Smooth muscle cell (in vitro differentiated cells): Measurements from ENCODE around the gene C1orf167. TPM values are rescaled to one million over a fixed set of nuclear protein-coding genes. Genes with fewer than 3 reads are reported as not detected.

Source experiments
- DNase-seq: peaks from one replicate; lab custom pipeline; 2025; ENCODE audit not compliant: unreplicated experiment; lab: John Stamatoyannopoulos, UW
- H2AFZ ChIP-seq: fragments of 200-600 bp; sonication (generic); 2 replicates; pipeline ENCODE4 v1.6.0; 2016; ENCODE audit warnings: antibody characterized with exemption, low read depth, mild to moderate bottlenecking
- H3F3A ChIP-seq: fragments of 200-600 bp; sonication (generic); 2 replicates; pipeline ENCODE4 v1.6.0; 2017; ENCODE audit warnings: antibody characterized with exemption, low read depth
- H3K27ac ChIP-seq: fragments of 200-600 bp; sonication (generic); 2 replicates; pipeline ENCODE4 v1.5.1; 2016; ENCODE audit warnings: low read depth, mild to moderate bottlenecking
- H3K27me3 ChIP-seq: fragments of 200-600 bp; sonication (generic); 2 replicates; pipeline ENCODE4 v1.6.1; 2016; ENCODE audit warnings: low read depth, mild to moderate bottlenecking
- H3K36me3 ChIP-seq: fragments of 200-600 bp; sonication (generic); 2 replicates; pipeline ENCODE4 v1.5.1; 2016; ENCODE audit warnings: low read depth
- H3K4me1 ChIP-seq: fragments of 200-600 bp; sonication (generic); 2 replicates; pipeline ENCODE4 v1.5.1; 2016; ENCODE audit warnings: low read depth
- H3K4me2 ChIP-seq: fragments of 200-600 bp; sonication (generic); 2 replicates; pipeline ENCODE4 v1.6.0; 2016; ENCODE audit warnings: mild to moderate bottlenecking
- H3K4me3 ChIP-seq: fragments of 200-600 bp; sonication (generic); 2 replicates; pipeline ENCODE4 v1.5.1; 2016; ENCODE audit warnings: mild to moderate bottlenecking
- H3K79me2 ChIP-seq: fragments of 200-600 bp; sonication (generic); 2 replicates; pipeline ENCODE4 v1.6.0; 2016; ENCODE audit warnings: low read depth, mild to moderate bottlenecking
- H3K9ac ChIP-seq: fragments of 200-600 bp; sonication (generic); 2 replicates; pipeline ENCODE4 v1.6.0; 2016; ENCODE audit warnings: low read depth
- H3K9me3 ChIP-seq: fragments of 200-600 bp; sonication (generic); replicated peaks from 2 replicates; pipeline ENCODE4 v1.5.1; 2016; ENCODE audit warnings: low read depth
- H4K20me1 ChIP-seq: fragments of 200-600 bp; sonication (generic); 2 replicates; pipeline ENCODE4 v1.6.0; 2016; ENCODE audit warnings: low read depth
- CTCF ChIP-seq: fragments of 200-600 bp; sonication (generic); IDR thresholded peaks from 2 replicates; pipeline ENCODE4 v1.5.1; 2017; ENCODE audit warnings: borderline replicate concordance, mild to moderate bottlenecking, antibody characterized with exemption; ENCODE audit not compliant: insufficient read depth, poor library complexity, severe bottlenecking
- WGBS: methylation state at CpG from one replicate; pipeline ENCODE4 v1.1.7; 2016; ENCODE audit warnings: low lambda C conversion rate; 5-methylcytosine and 5-hydroxymethylcytosine counted together
- polyA plus RNA-seq: library from polyadenylated mRNA; unstranded; fragments of >200 nt; fragmentation: Nextera tagmentation; extraction: Ambion mirVana; gene quantifications from 2 replicates; pipeline ENCODE4 v1.2.1, GENCODE V29; 2016
- total RNA-seq: library from RNA; depleted of rRNA; stranded (reverse); fragments of >200 nt; gene quantifications from 2 replicates; pipeline ENCODE4 v1.2.3, GENCODE V29; 2014

The C1orf167 gene
- total and polyA plus RNA-seq, 2 experiments from 2014 or later = 0.70 TPM; not detected in 1

GRCh38 chr1:11792106-11792505 lies 30.1 kb downstream of the C1orf167 start:
- no peak for DNase-seq
- H3K4me1 ChIP-seq = peaks cover 6% of the 10 kb centered on the region
- no peaks in the 10 kb centered on the region for H3K9me3 ChIP-seq
- no peaks in the 10 kb centered on the region for H3K79me2 ChIP-seq
- WGBS = 75% methylated on average over 11 of the region's 11 CpGs
- TF ChIP-seq CTCF = no peak
- peak overlapping the region; percentile 1 for H3K4me2 ChIP-seq
- H2AFZ ChIP-seq = no peak overlapping the region
- no peaks in the 10 kb centered on the region for H4K20me1 ChIP-seq
- H3K27me3 ChIP-seq = no peaks in the 10 kb centered on the region
- peak overlapping the region; percentile 43 for H3K9ac ChIP-seq
- H3K4me3 ChIP-seq = no peak overlapping the region
- peak overlapping the region; percentile 71 for H3K27ac ChIP-seq
- no peaks in the 10 kb centered on the region for H3F3A ChIP-seq
- H3K36me3 ChIP-seq = no peaks in the 10 kb centered on the region

DNA sequence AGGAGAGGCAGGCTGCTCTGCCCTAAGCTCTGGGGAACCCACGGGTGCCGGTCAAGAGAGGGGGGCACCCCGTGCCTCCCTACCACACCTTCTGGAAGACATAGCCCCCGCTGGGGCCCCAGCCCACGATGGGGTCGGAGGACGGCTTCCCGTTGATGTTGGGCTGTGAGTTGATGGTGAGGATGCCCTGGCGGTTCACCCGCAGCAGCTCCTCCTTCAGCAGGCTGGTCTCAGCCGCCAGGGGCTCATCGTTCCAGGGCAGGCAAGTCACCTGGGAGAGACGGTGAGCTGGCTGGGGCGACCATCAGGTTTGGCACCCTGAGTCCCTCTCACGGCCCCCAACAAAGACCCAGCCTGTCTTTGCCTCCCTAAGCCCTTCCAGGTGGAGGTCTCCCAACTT lies 31.8 kb downstream of the C1orf167 start:
- no peak overlapping the region for H3K27ac ChIP-seq
- H3K36me3 ChIP-seq = no peaks in the 10 kb centered on the region
- H2AFZ ChIP-seq = no peak overlapping the region
- H3K79me2 ChIP-seq = no peaks in the 10 kb centered on the region
- whole genome bisulfite sequencing = 96% methylated on average over 15 of the region's 15 CpGs
- no peak for TF ChIP-seq CTCF
- no peaks in the 10 kb centered on the region for H3K9me3 ChIP-seq
- H3K4me1 ChIP-seq = peaks cover 2% of the 10 kb centered on the region
- no peaks in the 10 kb centered on the region for H4K20me1 ChIP-seq
- no peak overlapping the region for H3K4me2 ChIP-seq
- no peaks in the 10 kb centered on the region for H3K27me3 ChIP-seq
- no peak overlapping the region for H3K9ac ChIP-seq
- no peak overlapping the region for H3K4me3 ChIP-seq
- no peak for DNase-seq
- H3F3A ChIP-seq = no peaks in the 10 kb centered on the region

DNA sequence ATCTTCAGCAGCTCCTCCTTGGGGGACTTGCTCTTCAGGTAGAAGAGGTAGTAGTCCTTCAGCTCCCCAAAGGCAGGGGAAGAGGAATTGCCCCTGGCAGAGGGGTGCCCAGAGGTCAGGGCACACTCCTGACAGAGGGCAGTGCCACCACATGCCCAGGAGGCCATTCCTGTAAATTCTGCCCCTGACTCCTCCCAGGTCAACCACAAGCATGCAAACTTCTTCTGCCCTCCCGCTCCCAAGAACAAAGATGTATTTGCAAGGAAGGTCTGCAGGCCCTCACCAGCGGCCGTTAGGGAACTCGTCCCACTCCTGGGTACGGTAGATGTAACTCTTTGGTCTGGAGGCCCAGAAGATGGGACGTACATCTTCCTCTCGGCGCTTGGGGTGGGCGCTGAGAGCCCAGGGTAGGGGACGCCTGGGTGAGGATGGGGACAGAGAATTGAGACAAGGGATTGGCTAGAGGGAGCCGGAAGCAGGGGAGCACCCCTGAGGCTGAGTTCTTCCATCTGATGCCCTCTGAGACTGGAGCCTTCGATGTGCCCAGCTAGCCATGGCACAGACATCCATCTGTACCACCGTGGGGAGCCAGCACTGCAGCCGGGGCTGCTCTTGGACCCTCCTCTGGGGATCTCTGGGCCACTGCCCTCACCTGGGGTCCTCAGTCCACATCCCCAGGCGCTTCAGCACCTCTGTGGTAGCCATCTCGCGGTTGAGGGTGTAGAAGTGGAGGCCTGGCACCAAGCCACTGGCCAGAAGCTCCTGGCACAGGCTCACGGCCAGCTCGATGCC lies 32.6 kb downstream of the C1orf167 start:
- H3K4me3 ChIP-seq = no peak overlapping the region
- H3K79me2 ChIP-seq = no peaks in the 10 kb centered on the region
- H3K27ac ChIP-seq = no peak overlapping the region
- H3K9ac ChIP-seq = no peak overlapping the region
- H3K9me3 ChIP-seq = no peaks in the 10 kb centered on the region
- TF ChIP-seq CTCF = no peak
- no peak for DNase-seq
- H2AFZ ChIP-seq = no peak overlapping the region
- H3F3A ChIP-seq = no peaks in the 10 kb centered on the region
- no peaks in the 10 kb centered on the region for H3K27me3 ChIP-seq
- H3K4me2 ChIP-seq = no peak overlapping the region
- H3K36me3 ChIP-seq = no peaks in the 10 kb centered on the region
- H3K4me1 ChIP-seq = peaks cover 2% of the 10 kb centered on the region
- H4K20me1 ChIP-seq = no peaks in the 10 kb centered on the region
- 95% methylated on average over 19 of the region's 19 CpGs for WGBS
